GM21515 (cell line): ENCODE measurements around the gene XRCC4.

Source experiments
- ATAC-seq: cut with Tn5 transposase; IDR thresholded peaks from one replicate; pipeline ENCODE4 v1.9.1; 2021; ENCODE audit not compliant: unreplicated experiment

Gene XRCC4

GRCh38 chr5:83374547-83374946 is 297.2 kb downstream of the XRCC4 start:
- ATAC-seq: no peak

GRCh38 chr5:83375049-83375745 is 297.9 kb downstream of the XRCC4 start:
- ATAC-seq: no peak

GRCh38 chr5:83376461-83376860 is 299.1 kb downstream of the XRCC4 start:
- no peak for ATAC-seq

- ATAC-seq: no peak
Observed at GRCh38 chr5:83377131-83377865, 300.0 kb downstream of the XRCC4 start.

- ATAC-seq: no peak
Observed at GRCh38 chr5:83378624-83379289, 301.4 kb downstream of the XRCC4 start.

- ATAC-seq: no peak
Observed at GRCh38 chr5:83385812-83386211, 308.5 kb downstream of the XRCC4 start.

GRCh38 chr5:83387041-83387440 is 309.7 kb downstream of the XRCC4 start:
- no peak for ATAC-seq

GRCh38 chr5:83388608-83389007 is 311.3 kb downstream of the XRCC4 start:
- ATAC-seq: no peak

GRCh38 chr5:83392766-83393503 is 315.6 kb downstream of the XRCC4 start:
- no peak for ATAC-seq

GRCh38 chr5:83393504-83393866 is 316.1 kb downstream of the XRCC4 start:
- no peak for ATAC-seq

GRCh38 chr5:83394190-83394589 is 316.8 kb downstream of the XRCC4 start:
- ATAC-seq: no peak

- no peak for ATAC-seq
Observed at GRCh38 chr5:83396662-83397061, 319.3 kb downstream of the XRCC4 start.

- ATAC-seq: no peak
Observed at GRCh38 chr5:83397658-83398057, 320.3 kb downstream of the XRCC4 start.

GRCh38 chr5:83400241-83400640 is 322.9 kb downstream of the XRCC4 start:
- ATAC-seq: no peak

- ATAC-seq: no peak
Observed at GRCh38 chr5:83400701-83401100, 323.4 kb downstream of the XRCC4 start.

- no peak for ATAC-seq
Observed at GRCh38 chr5:83401122-83401731, 323.9 kb downstream of the XRCC4 start.

GRCh38 chr5:83401775-83402174 is 324.4 kb downstream of the XRCC4 start:
- no peak for ATAC-seq
